Stimulated activated naive CD4-positive, alpha-beta T cell (primary cell): Measurements from ENCODE around the gene PROX2.

Experiments
- DNase-seq, 6 experiments: peaks; one replicate each; lab custom pipeline; 2025; lab: John Stamatoyannopoulos, UW

PROX2 gene

DNA sequence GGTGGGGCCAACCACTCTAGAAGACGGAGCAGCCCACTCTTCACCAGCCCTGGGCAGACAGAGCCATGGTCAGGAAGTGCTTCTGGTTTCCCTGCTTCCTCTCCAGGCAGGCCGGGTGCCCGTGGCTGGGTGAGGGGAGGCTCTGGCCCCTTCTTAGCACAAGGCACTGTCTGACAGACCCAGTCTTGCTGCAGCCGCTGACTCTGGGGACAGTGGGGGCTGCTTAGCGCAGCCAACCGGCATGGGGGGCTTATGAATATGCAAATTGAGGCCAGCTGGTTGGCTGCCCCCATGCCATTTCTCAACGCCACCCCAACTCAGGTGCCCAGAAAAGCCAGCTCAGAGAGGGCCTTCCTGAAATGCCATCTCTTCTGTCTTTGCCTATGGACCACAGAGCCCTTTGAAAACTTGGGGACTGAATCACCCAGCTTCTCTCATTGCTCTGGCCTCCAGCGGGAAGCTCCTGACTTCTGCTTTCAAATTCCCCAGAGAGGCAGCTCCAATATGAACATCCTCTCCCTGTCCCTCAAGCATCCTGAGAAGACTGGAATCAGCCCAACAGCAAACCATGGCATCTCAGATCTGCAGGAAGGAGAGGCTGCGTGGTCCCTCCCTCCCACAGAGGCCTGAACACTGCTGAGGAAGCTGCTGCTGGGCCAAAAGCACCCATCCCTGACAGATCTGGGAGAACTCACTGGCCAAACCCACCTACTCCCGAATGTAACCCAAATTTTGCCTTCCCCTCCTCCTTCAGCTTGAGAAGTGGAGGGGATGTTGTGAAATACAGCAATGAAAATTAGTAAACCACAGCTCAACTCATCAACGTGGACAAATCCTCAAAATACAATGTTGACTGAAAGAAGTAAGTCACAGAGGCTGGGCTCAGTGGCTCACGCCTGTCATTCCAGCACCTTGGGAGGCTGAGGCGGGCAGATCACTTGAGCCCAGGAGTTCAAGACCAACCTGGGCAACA is at the start of gene PROX2:
TSS of gene PROX2 (minus strand) at position 205 of the 973 bp plus-strand sequence. CDS start 12,311 bp downstream, outside the sequence.
- DNase-seq: peak in 1 of 6 experiments; percentile 4

DNA sequence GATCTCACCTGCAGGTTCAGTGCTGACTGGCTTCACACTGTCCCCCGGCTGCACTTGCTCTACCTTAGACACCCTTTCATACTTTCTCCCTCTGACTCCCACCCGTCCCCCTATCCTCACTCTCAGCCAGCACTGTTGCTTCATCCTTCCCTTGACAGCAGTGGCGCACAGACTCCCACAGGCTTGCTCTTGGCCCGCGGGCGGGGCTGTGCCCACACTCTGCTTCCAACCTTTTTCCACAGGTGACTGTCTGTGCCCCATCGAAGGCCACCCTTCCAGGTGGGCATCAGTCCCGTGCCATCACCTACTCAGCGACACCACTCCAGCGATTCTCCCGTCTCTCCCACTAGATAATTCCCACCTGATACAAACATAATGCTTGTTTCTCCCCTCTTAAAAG is 48.1 kb upstream of the PROX2 start:
- no peak for DNase-seq

GRCh38 chr14:74922752-74923401 is 46.9 kb upstream of the PROX2 start, which contains the start of gene RPS6KL1:
TSS of gene RPS6KL1 (minus strand) at chr14:74923260. CDS start at chr14:74921541, 1,719 bp downstream.
- DNase-seq: peak; percentile 49 to 71 (median 61)

DNA sequence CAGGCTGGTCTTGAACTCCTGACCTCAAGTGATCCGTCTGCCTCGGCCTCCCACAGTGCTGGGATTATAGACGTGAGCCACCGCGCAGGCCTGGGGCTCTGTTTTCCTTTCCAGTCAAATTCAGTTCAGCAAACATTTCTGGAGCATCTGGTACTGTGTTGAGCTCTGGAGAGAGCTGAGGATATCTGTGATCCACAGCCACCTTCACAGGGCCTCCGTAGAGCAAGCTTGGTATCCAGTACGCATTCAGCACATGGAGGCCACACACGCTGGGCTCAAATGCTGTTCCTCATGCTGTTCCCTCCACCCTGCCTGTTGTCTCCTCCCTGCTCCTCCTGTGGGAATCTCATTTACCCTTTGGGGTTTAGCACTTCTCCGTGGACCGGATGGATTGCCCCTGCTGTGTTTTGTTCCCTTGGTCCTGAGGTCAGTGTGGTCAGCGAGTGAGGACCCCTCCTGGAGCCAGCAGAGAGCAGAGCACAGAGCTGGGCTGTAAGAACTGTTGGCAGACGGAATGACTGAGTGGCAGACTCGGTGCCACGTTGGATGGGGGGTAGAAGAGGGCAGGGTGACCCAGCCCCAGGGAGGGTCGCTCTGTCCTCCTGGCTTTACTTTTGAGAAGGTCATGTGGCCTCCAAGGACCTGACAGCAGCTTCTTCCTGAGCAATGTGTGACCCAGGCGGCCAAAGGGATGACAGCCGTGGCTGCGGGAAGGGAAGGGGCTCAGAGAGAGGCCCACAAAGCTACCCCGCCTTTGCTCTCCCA is 46.2 kb upstream of the PROX2 start:
- no peak for DNase-seq

- DNase-seq: no peak
Measured at GRCh38 chr14:74921053-74921620, 45.2 kb upstream of the PROX2 start.

GRCh38 chr14:74920281-74920680 is 44.3 kb upstream of the PROX2 start:
- no peak for DNase-seq

DNA sequence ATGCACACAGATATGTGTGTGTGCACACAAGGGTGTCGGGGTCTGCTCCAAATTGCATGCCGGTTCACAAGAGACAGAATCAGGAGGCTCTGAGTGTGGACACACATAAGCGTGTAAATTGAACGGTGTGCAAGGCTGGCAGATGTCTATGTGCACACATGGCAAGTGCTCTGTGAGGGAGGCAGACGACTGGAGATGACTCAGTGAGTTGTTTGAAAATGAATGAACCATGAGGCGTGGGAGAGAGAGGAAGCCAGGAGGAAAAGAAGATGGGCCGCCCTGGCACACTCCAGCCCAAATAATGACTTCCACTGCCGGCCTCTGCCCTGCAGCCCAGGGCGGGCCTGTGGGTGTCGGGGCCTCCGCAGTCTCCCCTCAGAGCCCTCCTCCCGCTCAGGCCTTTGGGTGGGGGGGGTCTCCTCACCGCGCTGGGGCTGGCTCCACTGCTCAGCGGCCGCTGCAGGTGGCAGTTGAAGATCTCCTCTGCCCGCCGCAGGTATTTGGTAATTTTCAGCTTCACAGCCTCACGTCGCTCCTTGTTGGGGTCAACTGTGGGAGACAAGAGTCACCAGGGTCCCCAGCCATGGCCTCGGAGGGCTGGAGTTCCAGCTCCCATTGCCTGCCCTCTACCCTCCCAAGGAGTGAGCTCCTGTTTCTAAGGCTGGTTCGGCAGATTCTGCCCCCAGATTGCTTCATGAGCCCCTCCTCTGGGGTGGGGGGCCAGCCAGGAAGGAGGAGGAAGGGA is 43.6 kb upstream of the PROX2 start:
- DNase-seq: no peak

DNA sequence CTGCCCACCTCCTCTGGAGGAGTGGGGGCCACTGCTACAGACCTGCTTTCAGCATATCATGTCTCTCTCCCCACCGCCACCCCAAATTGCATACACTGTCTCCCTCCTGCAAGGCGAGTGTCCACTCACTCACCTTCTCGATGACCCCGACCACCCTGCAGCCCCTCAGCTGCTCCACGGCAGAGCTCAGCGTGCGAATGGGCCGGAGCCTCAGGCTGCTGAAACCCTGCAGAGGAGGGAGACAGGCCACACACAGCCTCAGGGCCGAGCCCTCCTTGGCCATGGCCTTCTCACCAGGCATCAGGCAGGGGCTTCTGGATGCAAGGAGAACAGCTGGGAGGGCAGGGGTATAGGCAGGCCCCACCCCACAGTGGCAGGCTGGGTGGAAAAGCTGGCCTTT is 42.4 kb upstream of the PROX2 start:
- DNase-seq: no peak

GRCh38 chr14:74917646-74918081 is 41.7 kb upstream of the PROX2 start:
- no peak for DNase-seq

DNA sequence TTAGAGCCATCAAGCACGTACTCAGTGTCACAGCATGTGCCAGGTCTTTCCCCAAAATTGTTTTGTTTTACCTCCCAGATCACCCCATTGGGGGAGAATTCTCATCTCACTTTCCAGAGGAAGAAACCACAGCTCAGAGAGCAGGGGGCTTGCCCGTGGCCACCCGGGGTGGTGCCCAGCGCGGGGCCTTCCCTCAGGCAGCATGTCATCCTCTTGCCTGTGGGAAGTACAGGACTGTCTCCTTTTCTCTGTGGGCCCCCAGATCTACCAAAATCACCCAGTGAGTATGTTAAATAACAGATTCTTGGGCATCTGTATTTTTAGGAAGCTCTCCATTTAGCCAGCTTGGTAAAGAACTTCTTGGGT is 41.2 kb upstream of the PROX2 start:
- DNase-seq: no peak

DNA sequence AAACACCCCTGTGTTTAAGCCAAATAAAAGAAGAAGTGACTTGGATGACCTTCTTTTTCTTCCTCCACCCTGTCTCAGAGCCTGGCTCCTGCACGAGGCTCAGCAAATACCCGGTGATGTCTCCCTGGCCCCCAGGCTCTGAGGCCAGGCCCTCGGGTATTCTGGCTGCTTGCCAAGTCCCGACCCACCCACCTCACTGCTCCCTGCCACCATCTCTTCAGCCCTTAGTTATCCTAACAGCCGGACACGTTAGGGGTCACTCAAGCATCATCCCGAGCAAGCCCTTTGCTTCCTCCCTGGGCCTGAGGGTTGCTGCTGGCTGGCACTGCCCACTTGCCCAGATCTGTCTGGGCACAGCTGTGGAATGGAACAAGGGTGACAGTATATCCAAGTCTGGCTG is 39.9 kb upstream of the PROX2 start:
- no peak for DNase-seq

- DNase-seq: no peak
Measured at GRCh38 chr14:74915426-74915825, 39.5 kb upstream of the PROX2 start.

DNA sequence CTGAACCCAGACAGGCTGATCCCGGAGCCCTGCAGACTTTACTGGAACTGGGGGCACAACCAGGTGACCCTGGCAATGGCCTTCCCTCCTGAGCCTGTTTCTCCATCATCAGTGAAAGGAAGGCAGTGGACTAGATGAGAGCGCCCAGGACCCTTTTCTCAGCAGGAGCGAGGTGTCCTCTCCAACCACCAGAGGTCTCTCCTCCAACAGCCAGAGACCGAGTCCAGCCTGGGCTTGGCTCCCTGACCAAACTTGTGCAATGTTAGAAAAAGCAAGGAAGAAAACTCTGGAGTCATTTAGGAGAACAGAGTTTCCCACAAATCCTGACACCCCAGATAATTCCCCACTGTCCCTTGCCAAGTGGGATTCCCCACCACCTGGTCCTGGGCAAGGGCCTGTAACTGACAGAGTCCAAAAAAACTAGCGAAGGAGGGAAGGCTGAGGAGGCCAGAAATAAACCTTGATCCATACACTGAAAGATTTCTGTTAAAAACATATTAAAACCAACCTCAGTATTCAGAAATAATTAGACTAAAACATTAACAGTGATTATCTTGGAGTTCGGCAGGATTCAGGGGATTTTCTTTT is 38.1 kb upstream of the PROX2 start:
- DNase-seq: peak in 1 of 6 experiments; percentile 6

GRCh38 chr14:74913393-74913910 is 37.5 kb upstream of the PROX2 start:
- no peak for DNase-seq

DNA sequence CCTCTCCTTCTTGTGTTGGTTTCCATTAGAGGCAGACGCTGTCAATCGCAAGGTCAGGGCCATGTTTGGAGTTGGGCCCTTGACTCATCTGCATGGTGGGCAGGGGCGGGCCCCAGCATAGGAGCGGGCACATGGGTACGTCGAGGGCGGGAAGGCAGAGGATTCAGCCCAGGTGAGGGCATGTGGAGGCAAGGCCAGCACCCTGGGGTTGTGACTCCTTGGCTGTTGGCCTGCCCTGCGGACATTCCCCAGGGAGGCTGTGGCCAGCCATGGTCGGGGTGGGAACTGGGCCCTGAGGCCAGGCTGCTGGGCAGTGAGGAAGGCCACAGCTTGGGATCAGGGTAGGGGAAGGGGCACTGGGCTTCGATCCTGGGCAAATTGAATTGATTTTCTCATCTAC is 36.9 kb upstream of the PROX2 start:
- no peak for DNase-seq

DNA sequence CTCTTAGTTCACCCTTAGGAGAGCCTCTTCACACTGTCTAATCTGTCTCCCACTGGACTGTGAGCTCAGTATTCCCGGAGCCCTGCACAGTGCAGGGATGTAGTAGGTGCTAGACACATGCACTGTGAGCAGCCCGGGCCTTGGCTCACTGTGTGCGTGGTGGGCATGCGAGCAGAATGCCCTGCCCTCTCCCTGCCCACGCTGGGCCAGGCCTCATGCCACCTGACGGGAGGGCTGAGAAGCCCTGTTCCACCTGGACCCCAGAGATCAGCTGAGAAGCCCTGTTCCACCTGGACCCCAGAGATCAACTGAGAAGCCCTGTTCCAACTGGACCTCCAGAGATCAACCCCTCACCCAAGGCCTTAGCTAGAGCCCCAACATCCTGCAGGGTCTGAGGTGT is 36.2 kb upstream of the PROX2 start:
- DNase-seq: no peak

DNA sequence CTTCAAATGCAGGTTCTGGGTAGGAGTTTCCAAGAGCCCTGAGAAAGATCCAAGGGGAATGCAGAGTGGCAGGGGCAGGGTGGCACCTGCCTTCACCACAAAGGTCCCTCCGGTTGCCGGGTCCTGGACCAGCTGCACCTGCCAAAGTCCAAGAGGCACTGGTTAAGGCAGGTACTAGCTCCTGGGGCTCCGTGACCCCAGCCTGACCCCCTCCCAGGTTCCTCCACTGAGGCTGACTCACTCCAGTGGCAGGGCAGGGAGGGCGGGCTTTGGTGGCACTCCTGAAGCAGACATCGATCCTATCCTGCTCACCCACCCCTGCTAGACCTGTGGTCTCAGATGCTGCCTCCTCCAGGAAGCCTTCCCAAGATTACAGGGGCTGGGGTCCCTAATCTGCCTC is 35.8 kb upstream of the PROX2 start:
- DNase-seq: no peak

- no peak for DNase-seq
Measured at GRCh38 chr14:74911221-74911620, 35.3 kb upstream of the PROX2 start.

- DNase-seq: no peak
Measured at GRCh38 chr14:74910556-74910955, 34.6 kb upstream of the PROX2 start.

- DNase-seq: no peak
Measured at GRCh38 chr14:74909911-74910310, 34.0 kb upstream of the PROX2 start.

DNA sequence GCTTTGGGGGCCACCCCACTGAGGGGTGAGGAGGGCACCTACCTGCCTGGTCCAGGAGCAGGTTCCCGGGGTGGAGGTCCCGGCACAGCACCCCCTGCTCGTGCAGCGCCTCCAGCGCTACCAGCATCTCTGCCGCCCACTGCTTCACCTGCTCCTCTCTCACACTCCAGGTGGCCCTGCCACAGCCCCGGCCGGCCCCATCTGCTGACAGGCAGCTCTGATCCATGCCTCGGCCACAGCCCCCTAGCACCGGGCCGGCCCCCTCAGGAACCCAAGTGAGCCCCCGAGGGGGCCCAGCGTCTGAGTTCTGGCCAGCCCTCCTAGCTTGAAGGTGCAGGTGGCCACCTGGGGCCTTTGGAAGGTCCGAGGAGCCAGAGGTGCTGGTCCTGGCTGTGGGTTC is 33.6 kb upstream of the PROX2 start:
- DNase-seq: no peak
